Ovary (tissue), 9 donors: ENCODE measurements around the gene ARID1B. TPM values are rescaled to one million over a fixed set of nuclear protein-coding genes. Genes with fewer than 3 reads are reported as not detected.

Source experiments
- DNase-seq, 5 donors: peaks; one replicate each; pipeline ENCODE4 v3.0.0-alpha.2; 2019 to 2020
- H3K27ac ChIP-seq, 2 donors: fragments of 200-600 bp; one replicate each; pipeline versions ENCODE4 v1.5.1 to v1.8.0; 2019 to 2022
- H3K27me3 ChIP-seq: fragments of 200-600 bp; one replicate; pipeline ENCODE4 v1.8.0; 2022
- H3K36me3 ChIP-seq: fragments of 200-600 bp; sonication (generic); one replicate; pipeline ENCODE4 v1.5.1; 2019
- H3K4me1 ChIP-seq: one replicate; pipeline ENCODE4 v1.8.1; 2013; ENCODE audit warnings: mild to moderate bottlenecking, moderate library complexity; ENCODE audit not compliant: insufficient read depth
- H3K4me3 ChIP-seq: fragments of 200-600 bp; sonication (generic); one replicate; pipeline ENCODE4 v1.5.1; 2017
- H3K9me3 ChIP-seq, 2 donors: fragments of 200-600 bp in 1 of 2; sonication (generic) in 1 of 2; one replicate each; pipeline versions ENCODE4 v1.5.1 to v1.8.1; 2013 to 2019; ENCODE audit warnings: mild to moderate bottlenecking in 1 of 2, moderate library complexity in 1 of 2
- CTCF ChIP-seq, 3 donors: fragments of 450-650 bp in 2 of 3; fragments of 200-600 bp in 1 of 3; IDR thresholded peaks; one replicate each; pipeline versions ENCODE4 v1.5.1 to v1.8.0; 2016 to 2022; ENCODE audit warnings: antibody characterized with exemption in 3 of 3, mild to moderate bottlenecking in 1 of 3
- EP300 ChIP-seq: sonication (generic); formaldehyde crosslinking; IDR thresholded peaks from one replicate; pipeline ENCODE4 v1.6.1; 2017; ENCODE audit warnings: antibody characterized with exemption
- POLR2A ChIP-seq: fragments of 450-650 bp; IDR thresholded peaks from one replicate; pipeline ENCODE4 v1.6.1; 2017; ENCODE audit warnings: antibody characterized with exemption, mild to moderate bottlenecking, moderate library complexity
- WGBS, 3 donors: extraction: QIAGEN DNeasy Blood & Tissue Kit in 1 of 3; methylation state at CpG; one replicate each; pipeline versions ENCODE4 v1.1.5 to v1.1.7; 2013 to 2017; 5-methylcytosine and 5-hydroxymethylcytosine counted together
- intact Hi-C, 4 donors: fragments of 100-400 bp; cut with DNase I; formaldehyde crosslinking; loops; one replicate each; pipeline versions ENCODE4 v1.11.0 to v1.15.1; 2022 to 2023
- polyA plus RNA-seq, 2 donors: library from polyadenylated mRNA; stranded (reverse); fragments of 200-250 nt in 1 of 2; fragments of 350-450 nt in 1 of 2; fragmentation: Illumina TruSeq in 1 of 2; extraction: RNeasy Lipid Tissue Mini Kit (QIAGEN cat#74804) in 1 of 2; gene quantifications; one replicate each; pipeline ENCODE4 v1.2.3, GENCODE V29; 2013 to 2014
- total RNA-seq, 7 donors: library from RNA; depleted of rRNA in 2 of 7; stranded (reverse); fragments of >200 nt in 2 of 7; fragmentation: NEBNext Ultra II Directional in 3 of 7; extraction: Animal tissue kit (Norgen Biotek cat#: 25700) in 3 of 7; gene quantifications; one replicate each; pipeline versions ENCODE4 v1.1.0 to v1.2.4, GENCODE V29; 2016 to 2023
- donor health status: DM: no; HTN: no; CAD: no; lungs with moderate emphysema.
- donor health status: DM: no; HTN: no; CAD: no.
- donor health status: Bipolar disorder and iron deficiency.
- donor health status: DM: yes; HTN: yes; CAD: no.
- donor health status: DM: no; HTN: no; CAD: no.
- donor health status: DM: yes; HTN: yes; CAD: no.

ARID1B gene
- total and polyA plus RNA-seq, 9 donors, result 33.2 to 144 (median 105) TPM

- Histone ChIP-seq H3K27ac (no peak overlapping the region), H3K9me3 (no peaks in the 10 kb centered on the region), H3K4me1 (peaks cover 5% of the 10 kb centered on the region), H3K36me3 (no peaks in the 10 kb centered on the region), H3K4me3 (no peak overlapping the region), H3K27me3 (no peaks in the 10 kb centered on the region)
- DNase-seq, result no peak
- intact Hi-C loops, result no loop called here
- TF ChIP-seq EP300, result no peak
- no peak for TF ChIP-seq POLR2A
- TF ChIP-seq CTCF (IDR thresholded peaks at IDR 0.05), result no peak
- 96 to 97% (median 97%) methylated on average over 4 of the region's 4 CpGs for WGBS, 3 donors
These were observed 198.2 kb downstream of the ARID1B start for GRCh38 chr6:156975414-156975813.

GRCh38 chr6:156976216-156977127 lies 199.3 kb downstream of the ARID1B start:
- no peaks in the 10 kb centered on the region for H3K9me3 ChIP-seq
- H3K27ac ChIP-seq, result no peak overlapping the region
- TF ChIP-seq POLR2A, result no peak
- TF ChIP-seq EP300, result no peak
- TF ChIP-seq CTCF (IDR thresholded peaks at IDR 0.05), result no peak
- no peaks in the 10 kb centered on the region for H3K36me3 ChIP-seq
- H3K27me3 ChIP-seq, result no peaks in the 10 kb centered on the region
- peaks cover 5% of the 10 kb centered on the region for H3K4me1 ChIP-seq
- no peak overlapping the region for H3K4me3 ChIP-seq
- 70 to 75% (median 72%) methylated on average over 21 of the region's 21 CpGs for WGBS, 3 donors
- no peak for DNase-seq
- intact Hi-C loops, result no loop called here

GRCh38 chr6:156977527-156978291 lies 200.5 kb downstream of the ARID1B start:
- Histone ChIP-seq H3K36me3 (no peaks in the 10 kb centered on the region), H3K4me1 (peaks cover 4% of the 10 kb centered on the region), H3K4me3 (no peak overlapping the region), H3K27ac (no peak overlapping the region), H3K27me3 (no peaks in the 10 kb centered on the region), H3K9me3 (no peaks in the 10 kb centered on the region)
- no peak for TF ChIP-seq CTCF (IDR thresholded peaks at IDR 0.05)
- TF ChIP-seq EP300, result no peak
- TF ChIP-seq POLR2A, result no peak
- intact Hi-C loops, result no loop called here
- DNase-seq, result peak in 2 of 5 donors; percentile 58 to 59
- WGBS, 3 donors, result 52 to 57% (median 53%) methylated on average over 8 of the region's 8 CpGs

GRCh38 chr6:156978948-156979347 lies 201.8 kb downstream of the ARID1B start:
- H3K4me1 ChIP-seq, result peaks cover 7% of the 10 kb centered on the region
- TF ChIP-seq POLR2A (no peak), EP300 (no peak), CTCF (IDR thresholded peaks at IDR 0.05) (no peak)
- H3K9me3 ChIP-seq, result no peaks in the 10 kb centered on the region
- no peak overlapping the region for H3K27ac ChIP-seq
- no peak overlapping the region for H3K4me3 ChIP-seq
- intact Hi-C loops, result no loop called here
- no peaks in the 10 kb centered on the region for H3K36me3 ChIP-seq
- DNase-seq, result no peak
- WGBS, 3 donors, result 89 to 94% (median 93%) methylated on average over 2 of the region's 2 CpGs
- H3K27me3 ChIP-seq, result no peaks in the 10 kb centered on the region
